Right renal cortex interstitium (tissue), 3 donors: ENCODE data around the gene BUB1B. TPM values are rescaled to one million over a fixed set of nuclear protein-coding genes. Genes with fewer than 3 reads are reported as not detected.
"Not testable (repeated sequence)": the region's sequence is repeated elsewhere in the genome, so short reads cannot be mapped to it uniquely, and the experiment has no call there.

Experiments
- DNase-seq, 3 donors: peaks; one replicate each; pipeline ENCODE4 v3.0.0-alpha.2; 2013; ENCODE audit warnings: low read depth in 3 of 3, low spot score in 2 of 3
- polyA plus RNA-seq, 3 donors: library from polyadenylated mRNA; unstranded; fragments of 120-200 nt; gene quantifications; one replicate each; pipeline ENCODE4 v1.2.1, GENCODE V29; 2013; ENCODE audit not compliant: insufficient read length in 3 of 3

Gene BUB1B
- polyA plus RNA-seq, 3 donors: 27.7 to 33.0 (median 29.5) TPM

DNA sequence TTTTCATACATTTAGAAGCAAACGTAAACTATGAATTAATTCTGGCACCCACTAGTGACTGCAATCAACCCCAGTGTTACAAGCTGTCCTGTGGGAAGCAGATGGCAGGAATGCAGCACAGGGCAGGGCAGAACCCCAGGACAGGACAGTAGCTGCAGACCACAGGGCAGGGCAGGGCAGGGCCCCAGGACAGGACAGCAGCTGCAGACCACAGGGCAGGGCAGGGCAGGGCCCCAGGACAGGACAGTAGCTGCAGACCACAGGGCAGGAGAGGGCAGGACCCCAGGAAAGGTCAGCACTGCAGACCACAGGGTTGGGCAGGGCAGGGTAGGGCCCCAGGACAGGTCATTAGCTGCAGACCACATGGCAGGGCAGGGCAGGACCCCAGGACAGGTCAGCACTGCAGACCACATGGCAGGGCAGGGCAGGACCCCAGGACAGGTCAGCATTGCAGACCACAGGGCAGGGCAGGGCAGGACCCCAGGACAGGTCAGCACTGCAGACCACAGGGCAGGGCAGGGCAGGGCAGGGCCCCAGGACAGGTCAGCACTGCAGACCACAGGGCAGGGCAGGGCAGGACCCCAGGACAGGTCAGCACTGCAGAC, 24.9 kb upstream of the BUB1B start:
- DNase-seq: not testable (repeated sequence)

DNA sequence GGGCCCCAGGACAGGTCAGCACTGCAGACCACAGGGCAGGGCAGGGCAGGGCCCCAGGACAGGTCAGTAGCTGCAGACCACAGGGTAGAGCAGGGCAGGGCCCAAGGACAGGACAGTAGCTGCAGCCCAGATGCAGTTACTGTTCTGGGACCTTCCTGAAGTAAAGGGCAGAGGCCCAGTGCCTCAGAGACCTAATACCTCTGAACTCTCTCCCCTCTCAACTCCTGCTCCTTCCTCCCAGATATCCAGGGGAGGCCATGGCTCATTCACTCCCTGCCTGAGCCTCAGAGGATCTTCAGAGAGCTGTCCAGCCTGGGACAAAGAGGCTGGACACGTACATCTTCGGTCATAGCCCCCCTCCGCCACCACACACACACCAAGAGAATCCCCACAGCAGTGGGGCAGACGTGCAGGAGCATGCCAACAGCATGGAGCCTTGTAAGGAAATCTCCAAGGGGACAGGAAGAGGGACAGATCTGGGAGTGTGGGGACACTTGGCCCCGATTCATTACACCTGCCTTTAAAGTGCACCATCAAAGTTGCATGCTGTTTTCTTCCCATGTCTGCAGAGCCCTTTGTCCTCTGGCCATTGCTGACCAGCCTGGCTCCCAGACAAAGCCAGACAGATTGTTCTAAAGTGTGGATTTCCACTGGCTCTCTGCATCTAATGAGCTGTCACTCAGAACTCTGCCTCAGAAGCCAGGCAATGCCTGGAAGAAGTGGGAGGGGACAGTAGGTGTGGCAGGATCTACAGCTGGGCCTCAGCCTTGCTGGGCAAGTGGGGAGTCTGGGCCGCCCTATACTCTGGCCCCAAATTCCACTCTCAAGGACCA, 24.2 kb upstream of the BUB1B start:
- DNase-seq: no peak

DNA sequence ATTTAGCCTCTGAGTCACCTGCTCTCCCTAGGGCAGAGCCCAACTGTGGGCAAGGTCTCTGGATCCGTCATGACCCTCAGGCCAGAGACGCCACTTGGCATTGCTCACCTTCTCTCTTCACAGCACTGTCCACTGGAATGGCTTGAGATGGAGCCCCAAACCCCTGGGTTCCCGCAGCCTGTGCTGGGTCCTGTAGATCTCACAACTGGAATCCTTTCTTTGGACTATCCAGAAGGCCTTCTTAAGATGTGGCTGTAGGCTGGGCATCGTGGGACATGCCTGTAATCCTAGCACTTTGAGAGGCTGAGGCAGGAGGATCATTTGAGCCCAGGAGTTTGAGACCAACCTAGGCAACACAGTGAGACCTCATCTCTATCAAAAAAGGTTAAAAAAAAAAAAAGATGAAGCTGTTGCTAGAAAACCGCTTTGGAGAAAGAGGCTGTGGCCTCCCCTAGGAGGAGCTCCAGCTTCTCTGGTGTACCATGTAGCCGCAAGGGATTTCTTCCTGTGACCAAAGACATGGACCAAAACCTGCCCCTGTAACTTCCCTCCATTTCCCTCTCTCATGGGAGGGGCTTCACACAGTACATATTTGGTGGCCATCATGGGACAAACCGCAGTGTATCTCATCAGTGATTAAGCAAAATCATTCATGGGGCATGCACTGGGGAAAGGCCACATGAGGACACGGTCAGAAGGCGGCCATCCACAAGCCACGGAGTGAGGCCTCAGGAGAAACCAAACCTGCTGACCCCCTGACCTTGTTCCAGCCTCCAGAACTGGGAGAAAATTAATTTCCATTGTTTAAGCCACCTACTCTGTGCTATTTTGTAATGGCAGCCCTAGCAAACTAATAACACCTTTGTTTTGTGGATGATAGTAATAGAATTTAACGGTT, 23.3 kb upstream of the BUB1B start:
- DNase-seq: no peak

DNA sequence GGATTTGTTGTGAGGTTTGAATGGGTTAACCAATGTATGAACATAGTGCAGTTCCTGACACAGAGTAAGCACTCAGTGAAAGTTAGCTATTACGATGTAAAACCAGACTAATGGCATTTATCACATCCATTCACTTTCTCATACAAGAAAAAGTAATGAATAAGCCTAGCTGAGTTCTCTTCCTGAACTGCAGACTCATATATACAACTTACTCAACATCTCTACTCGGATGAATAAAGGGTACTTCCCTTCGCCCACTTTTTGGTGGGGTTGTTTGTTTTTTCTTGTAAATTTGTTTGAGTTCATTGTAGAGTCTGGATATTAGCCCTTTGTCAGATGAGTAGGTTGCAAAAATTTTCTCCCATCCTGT, 22.7 kb upstream of the BUB1B start:
- DNase-seq: not testable (repeated sequence)

DNA sequence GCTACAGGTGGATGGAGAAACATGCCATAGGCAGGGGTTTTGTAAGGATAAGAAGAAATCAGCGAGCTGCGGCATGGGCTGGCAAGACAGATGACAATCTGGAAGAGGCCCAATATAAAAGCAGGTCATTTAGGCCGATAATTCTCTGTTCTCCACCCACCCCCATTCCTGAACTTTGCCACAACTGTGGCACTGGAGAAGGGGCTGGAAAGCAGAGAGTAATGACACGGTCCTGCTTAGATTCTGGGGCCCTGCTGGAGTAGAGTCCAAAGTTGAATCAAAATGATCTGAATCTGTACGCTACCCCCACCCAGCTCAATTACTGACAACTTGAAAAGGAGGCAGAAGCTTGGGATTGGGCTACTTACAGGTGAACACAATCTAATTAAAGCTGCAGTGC, 18.4 kb upstream of the BUB1B start:
- no peak for DNase-seq

DNA sequence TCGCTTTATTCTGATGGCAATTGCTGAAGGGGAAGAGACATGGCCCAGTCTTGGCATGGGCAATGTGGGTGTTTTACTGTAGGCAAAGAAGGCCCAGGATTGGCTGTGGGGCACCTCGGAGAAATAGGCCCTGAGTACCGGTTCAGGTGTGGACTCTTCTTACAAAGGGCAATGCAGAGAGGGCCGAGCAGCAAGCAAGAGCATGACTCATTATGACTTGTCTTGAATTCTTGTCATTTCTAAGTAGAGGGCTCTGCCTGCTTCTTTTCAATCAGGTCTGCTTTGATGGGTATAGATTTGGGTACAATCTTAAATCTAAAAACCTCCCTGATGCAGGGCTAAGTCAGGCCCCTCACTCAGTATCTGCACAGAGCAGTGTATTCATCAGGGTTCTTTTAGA, 14.8 kb upstream of the BUB1B start:
- no peak for DNase-seq

DNA sequence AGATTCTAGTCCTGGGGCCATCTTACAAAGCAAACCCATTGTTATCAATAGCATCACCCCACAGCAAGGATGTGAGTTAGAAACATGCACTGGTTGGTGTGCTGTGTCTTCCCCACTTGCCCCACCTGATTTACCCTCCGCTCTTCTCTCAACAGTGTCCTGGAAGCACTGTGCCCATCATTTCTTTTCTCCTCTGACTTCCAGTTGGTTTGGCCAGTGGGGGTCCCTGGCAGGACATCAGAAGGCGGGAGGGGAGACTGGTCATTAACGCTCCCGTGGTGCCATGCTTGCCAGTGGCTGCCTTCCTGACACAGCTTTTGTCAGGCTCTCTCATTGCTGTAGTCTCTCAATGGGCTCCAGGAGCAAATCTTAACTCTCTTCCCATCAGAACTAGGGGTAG, 11.5 kb upstream of the BUB1B start:
- no peak for DNase-seq

DNA sequence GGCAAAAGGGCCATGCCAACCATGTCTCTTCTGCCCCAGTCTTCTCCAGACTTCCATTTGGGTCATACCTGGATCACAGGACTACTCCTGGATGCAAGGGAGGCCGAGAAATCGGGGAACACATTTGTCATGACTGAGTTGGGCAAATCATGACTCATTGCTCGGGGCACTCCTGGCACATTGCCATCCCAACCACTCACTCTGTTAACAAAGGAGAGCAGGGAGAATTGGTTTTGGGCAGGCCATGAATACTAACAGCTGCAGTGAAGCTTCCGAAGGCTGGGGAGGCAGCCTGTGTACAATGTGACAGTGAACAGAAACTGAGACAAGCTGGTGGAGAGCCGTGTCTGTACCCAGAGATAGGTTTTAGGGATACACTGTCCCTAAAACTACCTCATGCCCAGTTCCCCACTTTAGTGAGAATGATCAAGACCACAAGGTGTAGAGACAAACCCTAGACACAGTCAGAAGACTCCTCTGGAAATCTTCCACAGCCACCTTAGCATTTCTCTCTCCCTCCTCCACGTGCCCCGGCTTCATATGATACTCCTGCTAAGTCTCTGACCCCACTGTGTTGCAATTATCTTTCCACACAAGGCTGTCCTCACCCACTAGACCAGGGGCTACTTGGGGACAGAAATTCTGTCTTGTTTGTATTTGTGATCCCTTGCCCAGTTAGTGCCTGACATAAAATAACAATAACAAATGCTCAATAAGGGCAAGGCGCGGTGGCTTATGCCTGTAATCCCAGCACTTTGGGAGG, 10.5 kb upstream of the BUB1B start:
- no peak for DNase-seq

DNA sequence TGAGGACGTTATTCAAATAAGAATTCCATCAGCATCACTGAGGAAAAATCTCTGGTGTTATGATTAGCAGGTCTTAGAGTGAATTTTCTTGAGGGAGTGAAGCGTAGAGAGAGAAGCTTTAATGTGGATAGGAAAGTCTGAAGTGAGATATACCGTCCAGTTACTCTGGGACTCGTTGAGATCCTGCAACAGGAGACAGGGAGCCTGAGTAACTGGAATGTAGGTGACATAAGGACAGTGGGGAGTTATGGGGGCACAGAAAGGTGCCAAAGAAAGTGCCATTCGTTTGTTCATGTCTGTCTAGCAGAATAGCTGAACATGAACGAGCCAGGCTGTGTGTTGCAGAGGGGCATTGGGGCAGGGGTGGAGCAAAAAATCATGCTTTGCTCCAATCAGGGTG, 9.4 kb upstream of the BUB1B start:
- no peak for DNase-seq

DNA sequence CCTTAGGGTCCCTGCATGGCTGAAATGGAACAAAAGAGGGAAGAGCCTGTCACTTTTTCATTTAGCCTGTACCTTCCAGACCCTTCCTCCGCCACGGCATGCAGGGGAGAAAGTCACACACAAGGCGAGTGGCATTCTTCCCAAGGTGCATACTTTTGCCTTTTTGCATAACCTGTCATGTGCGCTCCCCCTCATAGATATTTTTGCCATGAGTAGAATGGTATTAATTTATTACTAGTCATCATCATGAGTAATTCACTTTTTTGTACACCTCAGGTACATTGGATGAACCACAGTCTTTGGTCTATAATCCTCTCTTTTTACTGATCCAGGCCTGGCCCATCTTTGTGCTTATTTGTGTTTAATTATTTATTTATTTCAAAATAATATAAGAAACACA, 8.9 kb upstream of the BUB1B start:
- no peak for DNase-seq

DNA sequence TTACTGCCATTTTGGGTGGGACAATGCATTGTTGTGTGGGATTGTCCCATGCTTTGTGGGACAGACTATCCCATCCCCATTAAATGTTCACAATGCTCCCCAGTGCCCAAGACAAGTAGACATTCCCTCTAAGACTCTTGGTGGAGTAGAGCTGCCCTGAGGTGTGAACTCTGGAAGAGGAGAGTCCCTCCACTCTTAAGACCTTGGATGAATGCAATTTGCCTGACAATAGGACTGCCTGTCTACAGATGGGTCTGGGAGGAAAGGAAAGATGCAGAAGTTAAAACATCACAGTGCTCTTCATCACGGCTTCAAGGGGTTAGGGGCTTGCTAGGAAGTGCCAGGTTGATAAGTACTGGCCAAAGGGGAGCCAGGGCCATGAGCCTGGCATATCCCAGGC, 6.0 kb upstream of the BUB1B start:
- not testable (repeated sequence) for DNase-seq

DNA sequence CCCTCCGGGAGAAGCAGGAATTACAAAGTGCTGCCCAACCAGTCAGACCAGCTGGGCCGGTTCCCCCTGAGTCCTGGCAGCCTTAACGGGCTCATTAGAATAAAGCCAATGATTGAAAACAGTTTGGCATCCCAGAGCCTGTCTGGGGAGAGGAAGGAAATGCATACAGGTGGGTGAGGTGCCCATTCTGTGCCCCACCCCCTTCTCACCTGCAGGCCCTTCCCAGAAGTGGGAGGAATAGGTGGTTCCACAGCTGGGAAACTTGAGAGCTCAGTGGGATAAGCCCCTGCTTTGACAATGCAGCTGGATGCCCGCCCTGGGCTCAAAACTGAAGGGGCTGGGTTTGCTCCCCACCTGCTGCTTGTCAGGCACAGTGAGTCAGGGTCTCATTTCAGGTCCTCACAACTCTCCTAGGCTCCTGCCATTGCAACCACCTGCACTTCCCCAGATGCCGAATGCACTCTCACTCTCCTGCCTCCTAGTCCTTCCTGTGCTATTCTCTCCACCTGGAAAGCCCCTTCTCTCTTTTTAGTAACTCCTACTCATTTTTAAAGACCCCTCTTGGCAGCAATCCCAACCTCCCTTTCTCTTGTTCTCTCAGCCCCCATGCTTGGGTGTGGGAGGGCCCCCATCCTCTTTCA, 5.5 kb upstream of the BUB1B start:
- peak in 1 of 3 donors; percentile 39 for DNase-seq

DNA sequence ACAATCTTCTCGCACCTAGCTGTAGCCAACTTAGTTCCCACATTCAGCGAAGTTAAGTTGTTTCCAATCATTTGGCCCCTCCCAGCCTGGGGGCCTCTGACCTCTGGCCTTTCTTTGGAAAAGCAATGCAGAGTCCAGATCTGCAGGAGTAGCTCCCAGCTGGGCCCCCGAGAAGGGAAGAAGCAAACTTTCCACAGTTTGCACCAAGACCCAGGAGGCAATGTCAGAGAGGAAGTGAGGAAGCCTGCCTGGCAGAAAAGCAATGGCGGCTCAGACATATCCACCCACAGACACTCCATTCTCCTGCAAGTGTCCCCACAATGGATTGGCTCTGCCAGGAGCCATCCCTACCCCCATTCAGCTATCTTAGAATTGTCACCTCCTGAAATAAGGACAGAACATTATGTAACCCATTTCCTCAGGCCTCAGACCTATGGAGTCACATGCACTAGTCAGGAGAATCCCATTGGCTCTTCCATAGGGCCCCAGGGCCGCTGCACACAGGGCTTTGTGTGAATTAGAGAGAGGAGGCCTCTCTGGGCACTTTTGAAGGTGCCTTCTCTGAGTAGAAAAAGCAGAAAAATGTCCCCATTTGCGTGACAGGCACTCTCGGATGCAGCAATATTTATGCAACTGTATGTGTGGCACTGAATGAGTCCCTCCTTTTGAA, 3.0 kb upstream of the BUB1B start:
- DNase-seq: no peak

DNA sequence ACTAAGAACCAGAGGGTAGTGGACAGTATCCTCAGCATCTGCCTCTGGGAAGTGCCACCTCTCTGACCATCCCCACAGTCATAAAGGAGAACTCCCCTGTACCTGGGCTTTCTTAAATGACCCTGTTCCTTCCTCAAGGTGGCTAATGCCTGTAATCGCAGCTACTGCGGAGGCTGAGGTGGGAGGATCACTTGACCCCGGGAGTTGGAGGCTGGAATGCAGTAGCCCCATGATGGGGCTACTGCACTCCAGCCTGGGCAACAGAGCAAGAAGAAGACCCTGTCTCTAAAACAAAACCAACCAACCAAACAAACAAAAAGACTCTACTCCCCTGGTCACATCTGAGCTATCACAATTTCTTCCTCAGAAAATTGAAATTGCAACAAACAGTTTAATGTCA, 848 bp upstream of the BUB1B start:
- no peak for DNase-seq

DNA sequence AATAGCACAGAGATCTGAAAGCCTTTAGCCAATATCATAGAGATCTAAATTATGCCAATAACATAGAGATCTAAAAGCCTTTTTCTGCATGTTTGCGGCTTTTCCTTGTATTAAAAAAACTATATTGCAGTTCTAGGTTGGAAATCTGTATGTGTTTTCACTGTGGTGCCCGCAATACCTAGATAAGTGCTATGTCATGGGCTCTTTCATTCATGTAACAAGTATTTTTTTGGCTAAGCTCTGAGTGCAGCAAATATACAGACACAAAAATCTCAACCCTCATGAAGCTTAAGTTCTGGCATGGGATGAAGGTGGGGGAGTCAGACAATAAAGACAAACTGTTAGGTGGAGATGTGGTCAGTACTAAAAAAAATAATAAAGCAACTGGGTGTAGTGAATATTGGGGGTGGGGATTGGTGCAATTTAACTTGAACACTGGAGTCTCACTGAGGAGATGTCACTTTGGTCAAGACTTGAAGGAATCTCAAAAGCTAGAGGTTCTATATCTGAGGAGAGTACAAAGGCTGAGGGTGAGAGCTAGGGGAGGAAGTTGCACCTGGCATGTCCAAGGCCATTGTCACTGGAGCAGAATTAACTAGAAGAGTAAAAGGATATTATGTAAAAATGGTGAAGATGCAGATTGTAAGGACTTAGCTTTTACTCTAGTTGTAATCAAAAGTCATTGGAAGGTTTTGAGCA, 973 bp downstream of the BUB1B start:
- DNase-seq: no peak

DNA sequence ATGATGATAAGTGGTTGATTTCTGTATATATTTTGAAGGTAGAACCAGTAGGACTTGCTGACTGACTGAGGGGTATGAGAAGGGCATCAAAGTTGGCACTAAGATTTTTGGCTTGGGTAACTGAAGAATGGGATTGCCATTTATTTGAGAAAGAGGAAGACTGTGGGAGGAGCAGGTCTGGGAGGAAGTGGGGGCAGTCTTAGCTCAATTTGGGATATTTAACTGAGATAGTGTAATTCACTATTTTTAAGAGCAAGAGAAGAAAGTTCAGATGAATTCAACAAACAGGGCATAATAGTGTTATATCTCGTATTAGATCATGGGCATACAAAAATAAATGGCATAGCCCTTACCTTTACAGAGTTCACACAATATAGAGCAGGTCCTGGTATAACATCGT, 1.7 kb downstream of the BUB1B start:
- no peak for DNase-seq

DNA sequence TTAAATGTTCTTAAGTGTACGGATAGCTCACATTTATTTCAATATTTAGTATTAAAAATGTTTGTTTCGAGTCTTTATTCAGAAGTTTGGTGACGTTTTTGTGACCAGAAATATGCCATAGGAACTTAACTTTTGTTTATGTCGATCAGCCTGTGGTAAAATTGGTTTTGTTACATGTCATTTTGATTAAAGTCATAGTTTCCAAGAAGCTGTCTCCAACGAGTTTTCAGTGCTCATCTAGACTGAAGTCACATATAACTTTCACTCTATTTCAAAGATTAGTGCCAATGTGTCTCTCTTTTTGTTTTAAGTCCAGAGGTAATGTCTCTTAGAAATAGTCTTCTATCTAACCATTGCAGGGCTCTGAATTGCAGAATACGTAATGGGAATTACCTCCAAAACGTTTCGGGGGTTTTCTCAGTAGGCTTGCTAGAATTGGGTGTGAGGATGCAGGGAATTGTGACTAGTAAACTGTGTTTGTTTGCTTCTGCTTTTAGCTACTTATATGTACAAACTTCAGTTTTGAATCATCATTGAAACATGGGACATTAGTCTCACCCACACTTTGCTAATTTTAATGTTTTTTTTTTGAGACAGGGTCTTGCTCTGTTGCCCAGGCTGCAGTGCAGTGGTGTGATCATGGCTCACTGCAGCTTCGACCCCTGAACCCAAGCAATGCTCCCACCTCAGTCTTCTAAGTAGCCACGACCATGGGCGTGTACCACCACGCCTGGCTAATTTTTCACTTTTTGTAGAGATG, 3.0 kb downstream of the BUB1B start:
- no peak for DNase-seq

DNA sequence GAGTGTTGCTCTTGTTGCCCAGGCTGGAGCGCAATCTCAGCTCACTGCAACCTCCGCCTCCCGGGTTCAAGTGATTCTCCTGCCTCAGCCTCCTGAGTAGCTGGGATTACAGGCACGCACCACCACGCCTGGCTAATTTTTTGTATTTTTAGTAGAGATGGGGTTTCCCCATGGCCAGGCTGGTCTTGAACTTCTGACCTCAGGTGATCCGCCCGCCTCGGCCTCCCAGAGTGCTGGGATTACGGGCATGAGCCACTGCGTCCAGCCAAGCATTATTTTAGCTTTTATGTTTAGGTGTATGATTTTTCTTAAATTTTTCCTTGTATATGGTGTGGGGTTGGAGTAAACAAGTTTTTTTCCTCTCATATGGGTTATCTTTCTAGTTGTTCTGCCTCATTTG, 6.5 kb downstream of the BUB1B start:
- not testable (repeated sequence) for DNase-seq
